GM19463 (cell line): Measurements from ENCODE around the gene DCTN1.

ENCODE experiments used
- ATAC-seq: cut with Tn5 transposase; IDR thresholded peaks from one replicate; pipeline ENCODE4 v1.9.1; 2021; ENCODE audit warnings: mild to moderate bottlenecking, moderate library complexity; ENCODE audit not compliant: unreplicated experiment

DCTN1 gene

GRCh38 chr2:74414441-74414840 lies 34.3 kb upstream of the DCTN1 start:
- no peak for ATAC-seq

GRCh38 chr2:74413001-74413698 lies 33.0 kb upstream of the DCTN1 start:
- ATAC-seq: no peak

GRCh38 chr2:74407682-74408081 lies 27.6 kb upstream of the DCTN1 start:
- ATAC-seq: no peak

GRCh38 chr2:74406035-74406434 lies 25.9 kb upstream of the DCTN1 start:
- no peak for ATAC-seq

GRCh38 chr2:74401891-74402290 lies 21.8 kb upstream of the DCTN1 start:
- no peak for ATAC-seq

DNA sequence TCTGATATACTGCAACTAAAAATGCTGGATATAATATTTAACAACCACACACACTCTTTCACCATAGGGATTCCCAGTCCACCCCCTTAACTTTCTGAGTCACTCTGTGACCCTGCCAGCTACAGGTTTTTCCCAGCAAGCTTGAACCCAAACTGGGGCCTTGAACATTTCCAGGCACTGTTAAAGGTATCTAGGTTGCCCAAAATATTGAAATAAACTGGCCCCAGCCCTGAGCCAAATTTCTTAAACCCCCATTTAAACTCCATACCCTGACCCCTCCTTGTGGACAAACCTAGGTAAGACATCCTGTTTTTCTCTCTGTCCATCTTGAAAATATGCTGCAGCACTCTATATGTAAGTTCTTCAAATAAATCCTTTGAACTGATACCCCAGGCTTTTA lies 19.7 kb upstream of the DCTN1 start:
- no peak for ATAC-seq

DNA sequence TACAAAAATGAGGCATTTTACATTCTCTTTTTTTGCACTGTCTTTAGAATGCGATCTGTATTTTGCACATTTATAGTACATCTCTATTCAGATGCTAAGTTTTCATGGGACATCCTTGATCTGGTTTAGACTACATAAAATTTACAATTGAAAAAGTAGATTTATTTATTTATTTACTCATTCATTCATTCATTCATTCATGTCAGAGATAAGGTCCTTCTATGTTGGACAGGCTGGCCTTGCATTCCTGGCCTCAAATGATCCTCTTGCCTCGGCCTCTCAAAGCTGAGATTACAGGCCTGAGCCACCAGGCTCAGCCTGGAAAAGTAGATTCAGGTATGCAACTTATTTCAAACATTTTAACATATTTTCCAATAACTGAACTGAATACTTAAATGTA lies 16.0 kb upstream of the DCTN1 start:
- no peak for ATAC-seq

- ATAC-seq: no peak
Observed at GRCh38 chr2:74393525-74393924, 13.4 kb upstream of the DCTN1 start.

GRCh38 chr2:74392449-74392743 lies 12.3 kb upstream of the DCTN1 start:
- ATAC-seq: no peak

DNA sequence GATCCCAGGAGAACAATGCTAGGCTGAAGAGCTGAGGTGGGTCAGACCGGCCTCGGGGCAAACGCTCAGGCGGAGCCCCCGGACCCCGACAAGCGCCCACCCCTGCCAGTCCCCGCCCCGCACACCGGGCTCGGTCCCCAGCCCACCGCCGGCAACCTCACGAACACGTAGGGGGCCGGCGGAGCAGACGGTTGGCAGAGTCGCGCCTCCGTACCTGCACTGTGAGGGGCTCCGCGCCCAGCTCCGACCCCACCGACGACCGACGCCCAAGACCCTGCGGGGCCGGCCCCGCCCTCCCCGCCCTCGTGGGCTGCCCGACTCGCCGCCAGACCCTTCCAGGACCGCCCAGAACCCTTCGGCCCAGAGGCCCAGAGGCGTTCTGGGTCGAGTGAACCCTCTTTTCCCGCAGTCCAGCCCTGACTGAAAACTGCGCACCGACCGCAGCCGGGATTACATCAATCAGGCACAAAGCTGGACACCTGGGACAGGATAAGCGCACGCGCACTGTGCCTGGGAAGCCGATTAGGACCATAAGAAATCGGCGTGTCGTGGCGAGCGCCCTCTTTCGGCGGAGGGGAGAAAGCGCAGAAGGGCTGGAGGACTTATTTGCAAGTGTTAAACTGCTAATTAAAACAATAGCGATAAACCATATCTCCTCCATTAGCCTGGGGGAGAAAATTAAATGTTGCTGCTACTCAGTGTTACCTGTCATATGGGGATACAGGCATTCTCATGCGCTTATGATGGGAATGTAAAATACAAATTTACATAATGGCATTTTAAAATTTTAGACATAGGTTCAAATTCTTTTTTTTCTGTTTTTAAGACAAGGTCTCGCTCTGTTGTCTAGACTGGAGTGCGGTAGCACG lies 11.7 kb upstream of the DCTN1 start:
- ATAC-seq: peak; percentile 68

- ATAC-seq: peak; percentile 23
Observed at GRCh38 chr2:74391209-74391579, 11.1 kb upstream of the DCTN1 start.

- no peak for ATAC-seq
Observed at GRCh38 chr2:74390606-74391005, 10.5 kb upstream of the DCTN1 start.

- no peak for ATAC-seq
Observed at GRCh38 chr2:74387346-74387745, 7.2 kb upstream of the DCTN1 start.

DNA sequence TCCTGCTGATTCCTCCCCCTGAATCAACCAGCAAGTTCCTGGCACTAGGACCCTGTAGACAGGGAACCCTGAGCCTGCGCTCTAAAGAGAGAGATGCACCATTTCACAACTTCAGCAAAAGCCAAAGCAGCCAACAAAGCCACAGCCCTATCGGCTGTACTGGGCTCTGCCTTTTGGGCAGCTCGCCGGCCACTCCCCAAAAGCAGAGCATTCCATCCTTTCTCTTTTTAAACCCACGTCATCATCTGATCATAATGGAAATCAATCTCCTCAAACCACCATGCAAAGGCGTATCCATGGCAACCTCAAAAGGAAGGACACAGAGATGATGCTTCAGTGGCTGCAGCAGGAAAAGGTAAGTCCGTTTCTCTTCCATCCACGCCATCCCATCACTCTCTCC lies 5.3 kb upstream of the DCTN1 start:
- ATAC-seq: no peak

- no peak for ATAC-seq
Observed at GRCh38 chr2:74384051-74384450, 3.9 kb upstream of the DCTN1 start.

DNA sequence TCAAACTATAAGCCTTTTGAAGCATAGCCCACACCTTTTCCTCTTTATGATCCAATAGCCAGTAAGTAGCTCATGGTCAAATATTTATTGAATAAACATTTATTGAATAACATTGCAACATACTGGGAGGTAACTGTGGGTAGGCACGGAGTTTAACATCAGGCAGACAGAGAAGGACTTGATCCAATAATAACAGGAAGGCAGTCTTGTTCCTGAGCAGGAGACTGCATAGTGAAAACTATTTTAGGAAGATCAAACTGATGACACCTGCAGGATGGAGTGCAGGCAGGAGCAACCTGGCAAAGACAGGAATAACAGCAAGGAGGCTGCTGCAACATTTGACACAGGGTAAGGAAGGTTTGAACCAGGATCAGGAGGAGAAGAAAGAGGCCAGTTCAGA lies 3.1 kb upstream of the DCTN1 start:
- ATAC-seq: no peak

- no peak for ATAC-seq
Observed at GRCh38 chr2:74381751-74382150, 1.6 kb upstream of the DCTN1 start.

DNA sequence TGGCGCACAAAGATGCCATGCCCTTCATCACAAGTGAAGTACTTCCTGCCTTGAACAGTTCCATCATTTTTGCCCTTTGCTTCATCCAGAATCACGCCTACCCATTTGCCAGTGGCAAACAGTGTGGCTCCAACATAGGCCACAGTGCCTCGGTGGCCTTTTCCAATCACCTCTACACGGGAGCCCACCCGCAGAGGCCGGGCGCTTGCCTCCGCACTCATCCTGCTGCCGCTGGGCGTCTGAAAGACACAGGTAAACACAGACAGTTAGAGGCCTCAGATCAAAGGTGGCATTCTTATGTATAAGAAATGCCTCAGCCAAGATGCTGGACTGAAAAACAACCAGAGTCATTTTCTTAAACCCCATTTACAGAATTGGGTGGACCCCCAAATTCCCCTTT lies 2.1 kb downstream of the DCTN1 start:
- ATAC-seq: no peak

GRCh38 chr2:74375838-74376237 lies 4.3 kb downstream of the DCTN1 start:
- no peak for ATAC-seq

DNA sequence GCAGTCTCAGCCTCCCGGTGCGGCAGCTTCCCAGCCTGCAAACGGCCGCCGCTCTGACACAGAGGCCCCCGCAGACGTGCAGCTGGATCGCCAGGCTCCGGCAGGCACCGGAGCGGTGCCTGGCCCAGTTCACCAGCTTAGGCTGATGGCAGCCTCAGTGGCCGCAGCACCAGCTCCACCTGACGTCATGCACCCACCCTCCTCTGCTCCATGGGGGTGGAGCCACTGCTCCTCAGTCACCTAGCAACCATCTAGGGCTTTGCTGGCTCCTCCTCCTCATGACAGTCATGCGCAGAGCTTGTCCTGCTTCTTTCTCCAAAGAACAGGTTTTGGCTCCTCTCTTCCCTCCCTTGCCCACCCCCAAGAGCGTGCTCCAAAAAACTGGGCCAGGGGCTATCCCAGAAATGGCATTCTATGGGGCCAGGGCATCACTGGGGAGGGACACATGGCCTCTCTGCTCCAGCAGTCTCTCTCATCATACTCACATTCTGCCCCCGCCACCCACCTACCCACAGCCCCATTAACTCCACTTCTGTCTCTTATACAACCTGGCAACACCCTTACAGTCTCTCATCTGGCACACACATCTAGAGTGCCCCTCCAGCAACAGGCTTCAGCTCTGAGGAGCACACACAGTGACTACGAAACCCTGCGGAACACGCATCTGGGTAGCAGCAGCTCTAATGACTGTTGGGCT lies 5.5 kb downstream of the DCTN1 start:
- ATAC-seq: no peak

- ATAC-seq: no peak
Observed at GRCh38 chr2:74373985-74374384, 6.1 kb downstream of the DCTN1 start.

- no peak for ATAC-seq
Observed at GRCh38 chr2:74373221-74373676, 6.9 kb downstream of the DCTN1 start.
